BJ (cell line): ENCODE results near the gene TBC1D9. TPM values are rescaled to one million over a fixed set of nuclear protein-coding genes. Genes with fewer than 3 reads are reported as not detected.

Experiments used
- CTCF ChIA-PET: fragments of 350-600 bp; formaldehyde crosslinking; extraction: SDS; loops from one replicate; lab custom pipeline; 2021; ENCODE audit warnings: antibody characterized with exemption, inconsistent platforms; lab: Yijun Ruan, JAX
- POLR2A ChIA-PET: fragments of 300-600 bp; sonication (Branson Sonifier 250); formaldehyde crosslinking; extraction: SDS; loops from one replicate; lab custom pipeline; 2021; ENCODE audit warnings: antibody characterized with exemption; lab: Charles Lee
- DNase-seq: peaks from one replicate; pipeline ENCODE4 v3.0.0-alpha.2; 2011; ENCODE audit warnings: low read depth
- H3K27me3 ChIP-seq: 2 replicates; pipeline ENCODE4 v1.6.0; 2011; ENCODE audit warnings: low read length; ENCODE audit not compliant: control insufficient read depth, insufficient read depth
- H3K36me3 ChIP-seq: 2 replicates; pipeline ENCODE4 v1.5.1; 2011; ENCODE audit warnings: low read length; ENCODE audit not compliant: control insufficient read depth, insufficient read depth
- H3K4me3 ChIP-seq: 2 replicates; pipeline ENCODE4 v1.5.1; 2011; ENCODE audit warnings: low read depth, mild to moderate bottlenecking, control low read depth, low read length
- polyA plus RNA-seq: library from polyadenylated mRNA; depleted of rRNA; stranded (reverse); fragments of >200 nt; gene quantifications from 2 replicates; pipeline ENCODE4 v1.2.3, GENCODE V29; 2011
- TF ChIP-seq, protein P1 (sequence below): IDR thresholded peaks from 2 replicates; pipeline ENCODE4 v1.5.1; 2011; ENCODE audit warnings: low read depth, mild to moderate bottlenecking, control low read depth, inconsistent platforms, low read length, moderate library complexity; ENCODE audit not compliant: insufficient read depth

The TBC1D9 gene
- polyA plus RNA-seq, 1 experiment, result 12.0 TPM

DNA sequence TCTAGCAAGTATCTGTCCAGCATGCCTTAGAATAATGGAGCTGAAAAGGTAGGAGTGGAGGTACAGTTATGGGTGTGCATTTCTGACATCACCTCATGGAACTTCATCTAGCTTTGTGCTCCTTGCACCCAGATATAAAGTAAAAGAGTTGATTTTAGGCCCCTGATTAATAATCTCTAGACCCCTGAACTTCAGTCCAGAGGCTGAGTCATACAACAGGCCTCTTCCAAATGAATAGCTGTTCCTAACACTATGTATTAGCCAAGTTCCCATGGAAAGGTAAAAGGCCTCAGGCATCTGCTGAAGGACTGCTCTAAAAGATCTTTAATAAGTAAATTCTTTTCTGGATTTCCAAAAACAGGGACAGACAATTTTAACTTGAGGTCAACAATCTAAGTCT, 16.2 kb downstream of the TBC1D9 start:
- no peak overlapping the region for H3K4me3 ChIP-seq
- H3K27me3 ChIP-seq, result no peaks in the 10 kb centered on the region
- H3K36me3 ChIP-seq, result no peaks in the 10 kb centered on the region
- ChIA-PET CTCF (interaction anchor here (0.9 kb wide), 1 partner anchor 16 kb away, joined by 3 read pairs; the partner anchor contains the start of gene TBC1D9), POLR2A (no interaction called here)
- DNase-seq, result no peak
- TF ChIP-seq, protein P1, sequence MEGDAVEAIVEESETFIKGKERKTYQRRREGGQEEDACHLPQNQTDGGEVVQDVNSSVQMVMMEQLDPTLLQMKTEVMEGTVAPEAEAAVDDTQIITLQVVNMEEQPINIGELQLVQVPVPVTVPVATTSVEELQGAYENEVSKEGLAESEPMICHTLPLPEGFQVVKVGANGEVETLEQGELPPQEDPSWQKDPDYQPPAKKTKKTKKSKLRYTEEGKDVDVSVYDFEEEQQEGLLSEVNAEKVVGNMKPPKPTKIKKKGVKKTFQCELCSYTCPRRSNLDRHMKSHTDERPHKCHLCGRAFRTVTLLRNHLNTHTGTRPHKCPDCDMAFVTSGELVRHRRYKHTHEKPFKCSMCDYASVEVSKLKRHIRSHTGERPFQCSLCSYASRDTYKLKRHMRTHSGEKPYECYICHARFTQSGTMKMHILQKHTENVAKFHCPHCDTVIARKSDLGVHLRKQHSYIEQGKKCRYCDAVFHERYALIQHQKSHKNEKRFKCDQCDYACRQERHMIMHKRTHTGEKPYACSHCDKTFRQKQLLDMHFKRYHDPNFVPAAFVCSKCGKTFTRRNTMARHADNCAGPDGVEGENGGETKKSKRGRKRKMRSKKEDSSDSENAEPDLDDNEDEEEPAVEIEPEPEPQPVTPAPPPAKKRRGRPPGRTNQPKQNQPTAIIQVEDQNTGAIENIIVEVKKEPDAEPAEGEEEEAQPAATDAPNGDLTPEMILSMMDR, result no peak

DNA sequence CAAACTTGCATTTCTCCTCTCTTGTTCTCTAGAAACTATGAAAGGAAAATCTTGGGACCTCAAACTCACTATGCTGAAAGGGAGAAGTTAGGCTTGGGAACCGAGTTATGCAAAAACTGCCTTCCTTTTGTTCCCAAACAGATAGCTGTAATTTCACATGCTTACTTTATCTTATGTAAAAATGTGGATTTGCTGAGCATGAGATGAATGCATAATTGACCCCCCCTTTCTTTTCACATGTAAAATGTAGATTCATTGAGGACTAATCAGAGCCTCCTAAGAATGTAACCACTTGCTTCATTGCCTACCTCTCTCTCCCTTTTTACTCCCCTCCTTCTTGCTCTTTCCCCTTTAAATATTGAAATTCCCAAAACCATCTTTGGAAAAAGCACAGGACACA, 18.0 kb downstream of the TBC1D9 start:
- no peak for DNase-seq
- no peaks in the 10 kb centered on the region for H3K27me3 ChIP-seq
- no peaks in the 10 kb centered on the region for H3K36me3 ChIP-seq
- H3K4me3 ChIP-seq, result no peak overlapping the region
- ChIA-PET POLR2A (no interaction called here), CTCF (interaction anchor here (0.6 kb wide), 1 partner anchor 84 kb away, joined by 3 read pairs; no protein-coding TSS in a partner anchor)
- TF ChIP-seq, protein P1, result no peak

DNA sequence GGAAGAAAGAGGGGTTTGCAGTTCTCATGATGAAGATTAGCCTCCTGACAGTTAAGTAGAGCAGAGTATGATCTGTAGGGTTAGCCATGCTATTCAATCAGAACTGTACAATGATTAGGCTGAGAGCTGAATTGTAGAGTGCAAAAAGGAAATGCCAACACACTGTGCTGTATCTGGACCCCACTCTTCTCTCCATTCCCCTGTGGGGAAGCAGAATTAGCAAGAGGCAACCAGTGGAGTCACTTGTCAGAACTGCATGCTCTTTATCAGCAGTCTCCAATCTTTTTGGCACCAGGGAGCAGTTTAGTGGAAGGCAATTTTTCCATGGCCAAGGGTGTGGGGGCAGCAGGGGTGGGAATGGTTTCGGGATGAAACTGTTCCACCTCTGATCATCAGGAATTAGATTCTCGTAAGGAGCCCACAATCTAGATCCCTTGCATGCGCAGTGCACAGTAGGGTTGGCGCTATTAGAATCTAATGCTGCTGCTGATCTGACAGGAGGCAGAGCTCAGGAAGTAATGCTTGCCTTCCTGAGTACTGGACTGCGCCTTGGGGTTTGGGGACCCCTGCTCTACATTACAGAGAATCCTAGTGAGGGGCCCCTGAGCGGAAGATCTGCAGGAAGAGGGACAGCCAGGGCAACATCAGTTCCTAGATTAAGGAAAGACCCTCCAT, 19.4 kb downstream of the TBC1D9 start:
- H3K27me3 ChIP-seq, result no peaks in the 10 kb centered on the region
- TF ChIP-seq, protein P1, result no peak
- POLR2A ChIA-PET, result no interaction called here
- no peak overlapping the region for H3K4me3 ChIP-seq
- CTCF ChIA-PET, result no interaction called here
- no peak for DNase-seq
- no peaks in the 10 kb centered on the region for H3K36me3 ChIP-seq

DNA sequence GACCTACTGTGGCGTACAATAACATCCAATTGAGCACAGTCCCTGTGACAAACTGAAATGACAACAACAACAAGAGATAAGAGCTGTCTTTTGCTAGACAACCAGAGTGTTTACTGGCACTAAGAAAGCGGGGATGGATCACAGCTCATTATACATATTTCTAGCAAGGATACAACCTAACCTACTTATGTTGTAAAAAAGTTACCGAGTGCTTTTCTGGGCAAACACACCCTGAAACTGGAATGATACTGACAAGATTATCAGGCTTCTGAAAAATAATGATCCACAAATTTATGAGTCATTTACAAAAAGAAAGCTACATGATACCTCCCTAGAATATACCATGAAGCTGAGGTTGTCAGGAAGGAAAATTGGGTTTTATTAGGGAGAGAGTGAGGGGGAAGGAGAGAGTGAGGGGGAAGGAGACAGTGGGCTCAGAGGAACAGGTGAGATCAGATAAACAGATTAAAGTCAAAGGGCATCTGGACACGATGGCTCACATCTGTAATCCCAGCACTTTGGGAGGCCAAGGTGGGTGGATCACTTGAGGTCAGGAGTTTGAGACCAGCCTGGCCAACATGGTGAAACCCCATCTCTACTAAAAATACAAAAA, 20.3 kb downstream of the TBC1D9 start:
- no peak overlapping the region for H3K4me3 ChIP-seq
- CTCF ChIA-PET, result no interaction called here
- no peak for DNase-seq
- POLR2A ChIA-PET, result no interaction called here
- no peaks in the 10 kb centered on the region for H3K36me3 ChIP-seq
- no peaks in the 10 kb centered on the region for H3K27me3 ChIP-seq
- TF ChIP-seq, protein P1, result no peak

DNA sequence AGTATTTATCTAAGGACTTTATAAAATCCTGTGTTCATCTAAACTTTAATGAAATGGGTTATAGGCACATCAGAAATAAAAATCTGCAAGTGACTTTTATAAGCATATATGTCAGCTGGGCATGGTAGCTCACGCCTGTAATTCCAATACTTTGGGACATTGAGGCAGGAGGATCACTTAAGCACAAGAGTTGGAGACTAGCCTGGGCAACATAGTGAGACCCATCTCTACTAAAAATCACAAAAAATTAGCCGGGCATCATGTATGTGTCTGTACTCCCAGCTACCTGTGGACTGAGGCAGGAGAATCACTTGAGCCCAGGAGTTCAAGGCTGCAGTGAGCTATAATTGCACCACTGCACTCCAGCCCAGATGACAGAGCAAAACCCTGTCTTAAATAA, 20.9 kb downstream of the TBC1D9 start:
- H3K4me3 ChIP-seq, result no peak overlapping the region
- POLR2A ChIA-PET, result no interaction called here
- CTCF ChIA-PET, result no interaction called here
- TF ChIP-seq, protein P1, result no peak
- no peak for DNase-seq
- H3K36me3 ChIP-seq, result no peaks in the 10 kb centered on the region
- no peaks in the 10 kb centered on the region for H3K27me3 ChIP-seq
